ENCODE measurements around the gene SLC12A9.
"Not testable (repeated sequence)": the region's sequence is repeated elsewhere in the genome, so short reads cannot be mapped to it uniquely, and the experiment has no call there.

Gene SLC12A9

GRCh38 chr7:100901921-100902332 lies 49.4 kb downstream of the SLC12A9 start:
- Histone ChIP-seq H3K36me3 (ENCODE audit: insufficient read depth, low read length) (no peaks in the 10 kb centered on the region), H2AFZ (ENCODE audit: low read length) (no peak overlapping the region), H3F3A (ENCODE audit: low read depth) (no peaks in the 10 kb centered on the region), H3K79me2 (ENCODE audit: insufficient read depth, low read length) (no peaks in the 10 kb centered on the region), H3K4me3 (ENCODE audit: low read length, poor library complexity, severe bottlenecking) (no peak overlapping the region), H3K9ac (ENCODE audit: low read depth, low read length, poor library complexity, severe bottlenecking) (no peak overlapping the region), H3K9me2 (replicated peaks; ENCODE audit: low read depth, low read length) (no peaks in the 10 kb centered on the region), H3K4me2 (ENCODE audit: low read depth, low read length, poor library complexity, severe bottlenecking) (no peak overlapping the region), H3K9me3 (ENCODE audit: insufficient read depth, low read depth, low read length) (no peaks in the 10 kb centered on the region), H3K4me1 (ENCODE audit: insufficient read depth, low read length, poor library complexity, severe bottlenecking) (no peaks in the 10 kb centered on the region), H3K27me3 (ENCODE audit: insufficient read depth, low read length, poor library complexity, severe bottlenecking) (no peaks in the 10 kb centered on the region), H4K20me1 (ENCODE audit: insufficient read depth, low read length, poor library complexity, severe bottlenecking) (no peaks in the 10 kb centered on the region)
- TF ChIP-seq EZH2phosphoT487 (IDR thresholded peaks at IDR 0.05; ENCODE audit: borderline replicate concordance) = no peak
- TF ChIP-seq, protein P1, sequence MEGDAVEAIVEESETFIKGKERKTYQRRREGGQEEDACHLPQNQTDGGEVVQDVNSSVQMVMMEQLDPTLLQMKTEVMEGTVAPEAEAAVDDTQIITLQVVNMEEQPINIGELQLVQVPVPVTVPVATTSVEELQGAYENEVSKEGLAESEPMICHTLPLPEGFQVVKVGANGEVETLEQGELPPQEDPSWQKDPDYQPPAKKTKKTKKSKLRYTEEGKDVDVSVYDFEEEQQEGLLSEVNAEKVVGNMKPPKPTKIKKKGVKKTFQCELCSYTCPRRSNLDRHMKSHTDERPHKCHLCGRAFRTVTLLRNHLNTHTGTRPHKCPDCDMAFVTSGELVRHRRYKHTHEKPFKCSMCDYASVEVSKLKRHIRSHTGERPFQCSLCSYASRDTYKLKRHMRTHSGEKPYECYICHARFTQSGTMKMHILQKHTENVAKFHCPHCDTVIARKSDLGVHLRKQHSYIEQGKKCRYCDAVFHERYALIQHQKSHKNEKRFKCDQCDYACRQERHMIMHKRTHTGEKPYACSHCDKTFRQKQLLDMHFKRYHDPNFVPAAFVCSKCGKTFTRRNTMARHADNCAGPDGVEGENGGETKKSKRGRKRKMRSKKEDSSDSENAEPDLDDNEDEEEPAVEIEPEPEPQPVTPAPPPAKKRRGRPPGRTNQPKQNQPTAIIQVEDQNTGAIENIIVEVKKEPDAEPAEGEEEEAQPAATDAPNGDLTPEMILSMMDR (conservative IDR thresholded peaks at IDR 0.05; ENCODE audit: low read length) = no peak

DNA sequence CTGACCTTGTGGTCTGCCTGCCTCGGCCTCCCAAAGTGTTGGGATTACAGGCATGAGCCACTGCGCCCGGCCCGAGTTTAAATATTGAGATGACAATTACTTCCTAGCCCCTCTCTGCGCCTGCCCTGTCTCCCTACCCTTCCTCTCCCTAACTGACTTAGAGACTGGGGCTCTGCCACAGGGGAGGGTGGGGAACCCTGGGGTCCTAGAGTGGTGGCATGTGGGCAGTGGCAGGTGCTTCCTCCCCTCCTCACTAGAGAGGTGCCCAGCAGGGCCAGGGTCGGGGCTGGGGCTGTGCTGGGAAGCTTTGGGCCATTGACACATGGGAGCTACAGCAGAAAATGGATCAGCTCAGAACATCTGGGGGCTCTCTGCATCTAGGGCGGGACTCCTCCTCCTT lies 50.1 kb downstream of the SLC12A9 start:
- Histone ChIP-seq H3K9me2 (replicated peaks; ENCODE audit: low read depth, low read length) (no peaks in the 10 kb centered on the region), H3K4me3 (ENCODE audit: low read length, poor library complexity, severe bottlenecking) (no peak overlapping the region), H3K9me3 (ENCODE audit: insufficient read depth, low read depth, low read length) (no peaks in the 10 kb centered on the region), H3F3A (ENCODE audit: low read depth) (no peaks in the 10 kb centered on the region), H3K4me1 (ENCODE audit: insufficient read depth, low read length, poor library complexity, severe bottlenecking) (no peaks in the 10 kb centered on the region), H3K27me3 (ENCODE audit: insufficient read depth, low read length, poor library complexity, severe bottlenecking) (no peaks in the 10 kb centered on the region), H3K36me3 (ENCODE audit: insufficient read depth, low read length) (no peaks in the 10 kb centered on the region), H3K4me2 (ENCODE audit: low read depth, low read length, poor library complexity, severe bottlenecking) (no peak overlapping the region), H4K20me1 (ENCODE audit: insufficient read depth, low read length, poor library complexity, severe bottlenecking) (no peaks in the 10 kb centered on the region), H2AFZ (ENCODE audit: low read length) (no peak overlapping the region), H3K9ac (ENCODE audit: low read depth, low read length, poor library complexity, severe bottlenecking) (no peak overlapping the region), H3K79me2 (ENCODE audit: insufficient read depth, low read length) (no peaks in the 10 kb centered on the region)
- TF ChIP-seq, protein P1 (conservative IDR thresholded peaks at IDR 0.05; ENCODE audit: low read length) = no peak
- no peak for TF ChIP-seq EZH2phosphoT487 (IDR thresholded peaks at IDR 0.05; ENCODE audit: borderline replicate concordance)

- Histone ChIP-seq H3F3A (ENCODE audit: low read depth) (no peaks in the 10 kb centered on the region), H3K79me2 (ENCODE audit: insufficient read depth, low read length) (no peaks in the 10 kb centered on the region)
Measured at GRCh38 chr7:100908512-100908911, 56.0 kb downstream of the SLC12A9 start.

GRCh38 chr7:100910443-100910842 lies 57.9 kb downstream of the SLC12A9 start:
- not testable (repeated sequence) for H3K79me2 ChIP-seq (ENCODE audit: insufficient read depth, low read length); H3K4me3 ChIP-seq (ENCODE audit: low read length, poor library complexity, severe bottlenecking); H3K9me2 ChIP-seq (replicated peaks; ENCODE audit: low read depth, low read length); H4K20me1 ChIP-seq (ENCODE audit: insufficient read depth, low read length, poor library complexity, severe bottlenecking); H3K4me1 ChIP-seq (ENCODE audit: insufficient read depth, low read length, poor library complexity, severe bottlenecking); H3K4me2 ChIP-seq (ENCODE audit: low read depth, low read length, poor library complexity, severe bottlenecking); H3K9ac ChIP-seq (ENCODE audit: low read depth, low read length, poor library complexity, severe bottlenecking); H3K9me3 ChIP-seq (ENCODE audit: insufficient read depth, low read depth, low read length); H3K36me3 ChIP-seq (ENCODE audit: insufficient read depth, low read length); H3F3A ChIP-seq (ENCODE audit: low read depth); H2AFZ ChIP-seq (ENCODE audit: low read length); H3K27me3 ChIP-seq (ENCODE audit: insufficient read depth, low read length, poor library complexity, severe bottlenecking)

More at GRCh38 chr7:100908512-100908911, 56.0 kb downstream of the SLC12A9 start:
- TF ChIP-seq, protein P1 (conservative IDR thresholded peaks at IDR 0.05; ENCODE audit: low read length) = no peak
- TF ChIP-seq EZH2phosphoT487 (IDR thresholded peaks at IDR 0.05; ENCODE audit: borderline replicate concordance) = no peak
- H3K27me3 ChIP-seq (ENCODE audit: insufficient read depth, low read length, poor library complexity, severe bottlenecking) = no peaks in the 10 kb centered on the region
- no peaks in the 10 kb centered on the region for H3K4me1 ChIP-seq (ENCODE audit: insufficient read depth, low read length, poor library complexity, severe bottlenecking)
- H3K4me3 ChIP-seq (ENCODE audit: low read length, poor library complexity, severe bottlenecking) = no peak overlapping the region
- H2AFZ ChIP-seq (ENCODE audit: low read length) = no peak overlapping the region
- H3K36me3 ChIP-seq (ENCODE audit: insufficient read depth, low read length) = no peaks in the 10 kb centered on the region
- no peaks in the 10 kb centered on the region for H4K20me1 ChIP-seq (ENCODE audit: insufficient read depth, low read length, poor library complexity, severe bottlenecking)
- no peak overlapping the region for H3K9ac ChIP-seq (ENCODE audit: low read depth, low read length, poor library complexity, severe bottlenecking)
- H3K4me2 ChIP-seq (ENCODE audit: low read depth, low read length, poor library complexity, severe bottlenecking) = no peak overlapping the region
- no peaks in the 10 kb centered on the region for H3K9me2 ChIP-seq (replicated peaks; ENCODE audit: low read depth, low read length)
- no peaks in the 10 kb centered on the region for H3K9me3 ChIP-seq (ENCODE audit: insufficient read depth, low read depth, low read length)

Measured in Loucy (cell line).